HG03342 (cell line): ENCODE data around the gene PAQR4.
"Not testable (repeated sequence)": the region's sequence is repeated elsewhere in the genome, so short reads cannot be mapped to it uniquely, and the experiment has no call there.

Source experiments
- ATAC-seq: cut with Tn5 transposase; IDR thresholded peaks from one replicate; pipeline ENCODE4 v1.9.1; 2021; ENCODE audit warnings: mild to moderate bottlenecking, moderate library complexity; ENCODE audit not compliant: unreplicated experiment

Gene PAQR4

DNA sequence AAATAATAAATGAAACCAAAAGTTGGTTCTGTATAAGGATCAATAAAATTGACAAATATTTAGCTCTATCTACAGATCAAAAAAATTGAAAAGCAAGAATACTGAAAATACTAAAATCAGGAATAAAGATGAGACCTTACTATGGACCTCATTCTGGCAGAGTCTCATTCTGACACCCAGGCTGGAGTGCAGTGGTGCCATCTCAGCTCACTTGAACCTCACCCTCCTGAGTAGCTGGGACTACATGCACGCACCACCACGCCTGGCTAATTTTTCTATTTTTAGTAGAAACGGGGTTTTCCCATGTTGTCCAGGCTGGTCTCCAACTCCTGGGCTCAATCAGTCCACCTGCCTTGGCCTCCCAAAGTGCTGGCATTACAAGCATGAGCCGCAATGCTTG, 27.1 kb upstream of the PAQR4 start:
- ATAC-seq: no peak

DNA sequence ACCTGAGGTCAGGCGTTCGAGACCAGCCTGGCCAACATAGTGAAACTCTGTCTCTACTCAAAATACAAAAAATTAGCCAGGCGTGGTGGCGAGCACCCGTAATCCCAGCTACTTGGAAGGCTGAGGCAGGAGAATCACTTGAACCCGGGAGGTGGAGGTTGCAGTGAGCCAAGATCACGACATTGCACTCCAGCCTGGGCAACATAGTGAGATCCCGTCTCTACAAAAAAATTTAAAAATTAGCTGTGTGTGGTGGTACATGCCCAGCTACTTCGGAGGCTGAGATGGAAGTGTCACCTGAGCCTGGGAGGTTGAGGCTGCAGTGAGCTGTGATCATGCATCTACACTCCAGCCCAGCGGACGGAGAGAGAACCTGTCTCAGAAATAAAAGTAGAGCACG, 25.4 kb upstream of the PAQR4 start:
- not testable (repeated sequence) for ATAC-seq

DNA sequence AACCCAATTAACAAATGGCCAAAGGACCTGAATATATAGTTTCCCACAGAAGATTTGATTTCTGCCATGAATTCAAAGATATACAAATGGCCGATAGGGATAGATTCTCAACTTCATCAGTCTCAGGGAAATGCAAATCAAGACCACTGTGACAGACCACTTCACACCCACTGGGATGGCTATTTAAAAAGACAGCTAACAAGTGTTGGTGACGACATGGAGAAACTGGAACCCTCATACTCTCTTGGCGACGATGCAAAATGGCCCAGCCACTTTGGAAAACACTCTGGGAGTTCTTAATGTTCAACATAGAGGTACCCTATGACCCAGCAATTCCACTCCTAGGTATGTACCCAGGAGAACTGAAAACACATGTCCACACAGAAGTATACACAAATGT, 22.5 kb upstream of the PAQR4 start:
- no peak for ATAC-seq

DNA sequence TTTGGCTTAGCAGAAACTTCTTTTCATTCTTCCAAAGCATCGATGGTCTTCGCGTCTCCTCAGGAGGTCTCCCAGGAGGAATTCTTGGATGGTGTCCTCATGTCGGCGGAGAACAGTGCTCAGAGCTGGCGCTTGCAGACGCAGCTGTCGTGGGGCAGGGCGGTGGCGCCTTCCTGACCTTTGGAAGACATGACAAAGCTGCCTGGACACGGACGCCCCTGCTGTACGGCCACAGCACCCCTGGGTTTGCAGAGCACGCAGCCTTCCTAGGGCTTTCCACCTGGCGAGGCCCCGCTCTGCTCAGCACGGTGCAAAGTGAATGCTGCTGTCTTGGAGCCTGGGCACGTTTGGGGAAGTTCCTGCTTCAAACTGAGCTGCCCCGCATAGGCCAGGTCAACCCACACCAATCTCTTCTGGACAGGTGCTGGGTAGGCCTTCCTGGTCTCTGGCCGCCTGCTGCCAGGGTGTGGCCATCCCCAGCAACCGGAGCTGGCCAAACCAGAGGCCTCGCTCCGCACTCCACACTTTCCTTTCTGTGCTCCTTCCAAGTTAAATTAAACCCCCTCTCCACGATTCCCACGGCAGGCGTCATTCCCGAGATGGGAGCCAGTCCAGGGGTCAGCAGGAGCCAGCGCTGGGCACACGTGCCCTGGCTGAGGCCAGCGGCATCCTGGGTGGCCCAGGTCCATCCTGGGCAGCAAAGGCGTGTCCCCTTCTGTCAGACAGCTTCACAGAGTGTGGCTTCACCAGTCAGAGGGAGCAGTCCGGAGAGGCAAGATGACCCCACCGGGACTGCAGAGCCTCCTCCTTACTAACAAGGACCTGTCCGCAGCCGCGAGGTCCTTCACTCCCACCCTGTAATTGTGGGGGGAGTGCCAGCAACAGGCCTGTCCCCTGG, 20.1 kb upstream of the PAQR4 start:
- no peak for ATAC-seq

DNA sequence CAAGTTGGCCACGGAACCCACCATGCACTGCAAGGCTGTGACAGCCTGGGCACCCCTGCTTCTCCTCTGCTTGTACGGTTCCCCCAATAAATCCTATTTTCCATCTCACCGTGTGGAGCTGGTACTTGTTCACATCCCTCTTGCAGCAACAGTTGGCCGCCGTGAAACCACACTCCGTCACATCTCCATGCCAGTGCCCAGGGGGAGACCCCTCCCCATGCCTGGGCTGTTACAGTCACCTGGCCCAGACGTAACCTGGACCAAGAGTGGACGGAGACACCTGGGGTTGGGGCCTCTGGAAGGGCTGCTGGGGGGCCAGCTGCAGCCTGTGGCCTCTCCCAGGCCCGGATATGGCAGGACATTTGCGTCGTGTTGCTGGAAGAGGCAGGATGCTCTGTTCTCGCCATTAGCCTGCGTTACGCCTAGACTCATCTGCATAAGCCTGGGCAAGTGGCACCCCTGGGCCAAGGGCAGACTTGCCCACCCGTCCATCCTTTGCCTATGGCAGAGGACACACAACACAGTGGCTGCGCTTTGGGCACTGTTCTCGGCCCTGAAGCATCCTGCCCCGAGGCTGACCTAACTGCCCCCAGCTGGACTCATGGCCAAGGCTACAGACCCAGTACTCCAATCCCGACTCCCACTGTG, 19.3 kb upstream of the PAQR4 start:
- ATAC-seq: no peak

DNA sequence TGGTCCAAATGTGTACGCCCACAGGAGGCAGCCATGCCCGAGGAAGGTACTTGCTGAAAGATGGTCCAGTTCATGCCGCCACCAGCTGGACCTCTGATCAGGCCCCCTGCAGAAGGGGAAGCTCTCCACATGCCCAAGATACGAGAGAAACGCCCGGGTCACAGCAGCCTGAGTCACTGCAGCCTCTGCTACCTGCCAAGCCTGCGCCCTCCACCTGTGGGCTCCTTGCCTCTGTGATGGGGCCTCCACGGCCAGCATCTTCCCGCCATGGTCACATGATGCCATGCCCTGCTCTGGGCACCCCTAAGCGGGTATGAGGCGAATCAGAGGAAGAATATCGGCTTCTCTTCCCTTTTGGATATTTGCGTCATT, 18.8 kb upstream of the PAQR4 start:
- no peak for ATAC-seq

DNA sequence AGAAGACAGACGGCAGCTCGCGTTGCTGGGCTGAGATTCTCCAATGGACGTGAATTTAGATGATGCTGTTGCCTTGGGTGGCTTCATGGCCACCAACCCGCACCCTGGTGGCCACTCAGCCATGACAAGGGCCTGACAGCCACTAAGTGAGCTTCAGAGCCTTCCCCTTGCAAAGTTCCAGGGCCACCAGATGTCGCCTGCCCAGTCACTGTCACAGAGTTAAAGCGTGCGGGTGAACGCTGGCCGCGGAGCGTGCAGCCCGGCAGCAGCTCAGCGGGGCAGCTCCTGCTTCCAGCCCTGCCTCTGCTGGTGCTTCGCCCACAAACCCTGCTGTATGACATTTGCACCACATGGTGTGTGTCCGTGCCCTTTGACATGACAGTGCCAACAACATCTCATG, 18.4 kb upstream of the PAQR4 start:
- no peak for ATAC-seq

DNA sequence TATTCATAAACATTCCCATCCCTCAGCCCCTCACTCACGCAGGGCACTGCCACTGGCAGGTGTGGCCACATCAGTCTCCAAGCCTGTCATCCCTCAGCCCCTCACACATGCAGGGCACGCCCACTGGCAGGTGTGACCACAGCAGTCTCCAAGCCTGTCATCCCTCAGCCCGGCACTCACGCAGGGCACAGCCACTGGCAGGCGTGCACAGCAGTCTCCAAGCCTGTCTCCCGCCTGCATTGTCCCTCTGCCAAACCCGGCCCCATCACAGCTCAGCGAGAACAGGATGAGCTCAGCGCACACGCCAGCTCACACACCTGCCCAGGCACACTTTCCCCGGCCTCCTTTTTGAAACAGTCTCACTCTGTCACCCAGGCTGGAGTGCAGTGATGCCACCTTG, 16.5 kb upstream of the PAQR4 start:
- no peak for ATAC-seq

DNA sequence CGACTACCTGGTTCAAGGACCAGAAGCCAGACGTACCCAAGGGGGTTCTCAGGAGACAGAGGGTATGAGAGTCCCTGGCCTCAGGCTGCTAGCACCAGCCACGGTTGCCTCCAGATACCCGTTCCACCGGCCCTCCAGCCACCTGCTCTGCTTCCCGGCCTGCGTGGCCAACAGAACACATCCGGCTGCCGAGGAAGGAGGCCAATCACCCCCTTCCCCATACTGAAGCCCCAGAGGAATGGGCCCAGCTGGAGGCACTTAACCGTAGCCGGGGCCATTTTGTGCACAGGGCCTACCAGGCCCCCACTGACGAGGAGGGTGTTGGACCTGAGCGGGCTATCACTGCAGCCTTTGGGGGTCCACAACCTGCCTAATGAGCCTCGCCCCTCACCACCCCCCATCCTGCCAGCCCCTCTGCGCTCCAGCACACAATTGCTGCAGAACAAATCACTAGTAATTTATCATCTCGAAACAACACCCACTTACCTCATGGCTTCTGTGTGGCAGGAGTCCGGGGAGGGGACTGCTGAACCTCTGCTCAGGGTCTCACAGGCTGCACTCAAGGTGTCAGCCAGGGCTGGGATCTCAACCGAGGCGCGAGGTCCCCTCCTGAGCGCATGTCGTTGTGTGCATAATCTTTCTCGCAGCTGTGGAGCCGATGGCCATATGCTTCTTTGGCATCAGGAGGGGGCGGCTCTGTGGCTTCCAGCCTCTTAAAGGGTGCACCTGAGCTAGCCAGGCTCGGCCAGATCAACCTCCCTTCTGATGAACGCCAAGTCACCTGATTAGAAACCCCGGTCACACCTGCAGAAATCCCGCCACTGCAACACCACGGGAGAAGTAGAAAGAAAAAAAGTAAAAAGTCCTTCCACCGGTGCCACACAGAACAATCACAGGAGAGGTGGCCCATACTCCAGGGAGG, 15.2 kb upstream of the PAQR4 start:
- no peak for ATAC-seq

DNA sequence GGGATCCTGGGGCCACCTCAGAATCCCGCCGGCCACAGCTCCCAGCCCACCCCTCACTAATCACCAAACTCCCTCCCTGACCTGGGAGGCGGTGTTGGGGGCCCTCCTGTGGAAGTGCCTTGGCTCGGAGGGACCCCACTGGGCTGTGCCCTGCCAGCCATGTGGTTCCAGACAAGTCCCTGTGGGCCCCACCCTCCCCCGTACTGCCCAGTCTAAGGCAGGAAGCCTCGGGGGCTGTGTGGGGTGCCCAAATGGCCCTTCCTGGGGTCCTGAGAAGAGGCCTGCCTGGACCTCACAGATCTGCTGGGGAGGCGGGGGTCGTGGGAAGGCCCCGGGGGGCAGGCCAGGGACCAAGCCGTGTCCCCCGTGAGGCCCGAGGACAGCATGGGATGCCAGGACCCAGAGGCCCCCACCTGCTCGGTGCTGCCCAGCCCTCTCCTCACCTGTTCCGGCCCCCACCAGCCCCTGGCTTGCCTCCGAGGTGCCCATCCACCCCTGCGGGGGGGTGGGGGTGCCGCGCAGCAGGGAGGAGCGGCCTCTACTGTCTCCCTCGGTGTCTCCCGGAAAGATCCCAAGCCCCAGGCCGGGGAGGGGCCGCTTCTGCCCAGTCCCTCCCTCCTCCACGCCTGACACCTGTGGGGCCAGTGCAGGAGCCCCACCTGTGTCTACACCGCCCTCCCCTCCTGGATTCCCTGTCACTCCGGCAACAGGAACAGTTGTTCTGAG, 14.3 kb upstream of the PAQR4 start:
- ATAC-seq: no peak

DNA sequence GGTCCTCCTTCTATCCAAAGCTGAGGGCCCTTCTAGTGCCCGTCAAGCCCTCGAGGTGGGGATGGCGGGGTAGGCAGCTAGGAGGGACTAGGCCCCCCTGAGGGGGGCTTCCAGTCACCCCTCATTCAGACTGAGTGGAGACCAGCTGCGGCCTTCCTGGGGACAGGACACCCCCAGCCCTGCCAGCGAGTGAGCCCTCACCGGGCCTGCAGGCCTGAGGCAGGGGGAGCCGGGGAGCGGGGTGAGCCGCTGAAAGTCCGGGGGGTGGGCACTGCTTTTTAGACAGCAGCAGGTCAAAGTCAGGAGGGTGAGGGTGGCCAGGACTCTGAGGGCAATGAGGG, 13.7 kb upstream of the PAQR4 start:
- ATAC-seq: no peak

DNA sequence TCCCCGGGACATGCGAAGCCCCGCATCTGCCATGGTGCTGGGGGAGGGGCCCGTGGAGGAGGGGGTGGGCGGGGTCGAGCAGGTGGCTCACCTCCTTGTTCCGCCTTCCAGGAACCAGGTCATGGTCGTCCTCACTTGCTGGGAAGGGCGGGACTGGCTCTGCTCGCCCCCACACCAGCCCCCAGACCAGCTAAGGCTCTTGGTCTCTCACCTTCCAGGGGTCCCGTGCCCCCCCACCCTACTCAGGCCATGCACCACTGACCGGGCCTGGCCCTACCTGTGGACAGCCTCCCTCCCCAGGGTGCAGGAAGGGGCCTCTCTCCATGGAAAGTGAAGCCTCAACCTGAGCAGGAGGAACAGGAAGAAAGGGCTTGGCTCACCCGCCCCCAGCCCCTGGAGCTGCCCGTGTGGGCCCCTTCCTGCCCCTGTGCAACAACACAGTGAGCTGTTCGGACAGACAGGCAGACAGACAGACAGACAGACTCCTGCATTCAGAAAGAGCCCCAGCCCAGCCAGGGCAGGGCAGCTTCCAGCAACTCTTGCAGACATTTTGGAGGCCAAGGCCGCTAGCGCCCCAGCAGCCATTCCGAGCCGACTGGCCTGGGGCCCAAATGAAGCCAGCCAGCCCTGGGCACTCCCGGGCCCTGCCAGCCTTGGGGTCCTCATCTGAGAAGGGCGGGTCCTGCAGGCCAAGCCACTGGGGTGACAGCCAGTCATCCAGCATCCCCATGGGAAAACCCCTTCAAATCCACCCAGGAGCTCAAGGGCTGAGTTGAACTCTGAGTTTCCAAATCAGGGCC, 13.2 kb upstream of the PAQR4 start:
- no peak for ATAC-seq

DNA sequence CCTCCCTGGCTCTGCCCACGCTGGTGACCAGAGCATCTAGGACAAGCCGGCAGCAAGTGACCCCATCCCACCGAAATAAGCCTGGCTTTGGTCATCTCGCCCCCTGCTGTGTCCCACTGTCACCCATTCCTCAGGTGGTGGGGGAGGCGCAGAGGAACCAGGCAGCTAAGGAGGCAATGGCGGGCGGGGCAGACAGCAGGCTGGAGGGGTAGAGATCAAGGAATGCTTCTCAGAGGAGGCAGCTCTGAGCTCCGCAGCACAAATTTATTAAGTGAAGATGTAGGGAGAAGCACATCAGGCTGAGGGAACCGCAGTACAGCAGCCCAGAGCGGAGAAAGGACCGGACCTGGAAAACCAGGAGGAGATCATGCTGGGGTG, 12.6 kb upstream of the PAQR4 start:
- no peak for ATAC-seq

DNA sequence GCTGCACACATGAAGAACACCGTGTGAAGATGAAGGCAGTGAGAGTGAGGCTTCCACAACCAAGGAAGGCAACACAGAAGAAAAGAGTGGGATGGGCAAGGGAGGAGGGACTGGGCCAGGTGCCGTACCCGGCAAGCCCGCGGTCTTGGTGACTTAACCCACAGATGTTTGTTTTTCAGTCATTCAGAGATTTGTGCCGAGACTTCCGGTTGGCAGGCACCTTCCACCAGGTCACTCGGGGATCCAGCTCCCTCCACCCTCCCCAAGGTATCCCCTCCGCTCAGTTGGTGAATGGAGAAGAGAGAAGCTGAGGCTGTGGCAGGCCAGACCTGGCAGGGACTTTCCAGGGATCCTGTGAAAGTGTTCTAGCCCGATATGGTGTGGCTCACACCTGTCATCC, 9.9 kb upstream of the PAQR4 start:
- ATAC-seq: no peak

DNA sequence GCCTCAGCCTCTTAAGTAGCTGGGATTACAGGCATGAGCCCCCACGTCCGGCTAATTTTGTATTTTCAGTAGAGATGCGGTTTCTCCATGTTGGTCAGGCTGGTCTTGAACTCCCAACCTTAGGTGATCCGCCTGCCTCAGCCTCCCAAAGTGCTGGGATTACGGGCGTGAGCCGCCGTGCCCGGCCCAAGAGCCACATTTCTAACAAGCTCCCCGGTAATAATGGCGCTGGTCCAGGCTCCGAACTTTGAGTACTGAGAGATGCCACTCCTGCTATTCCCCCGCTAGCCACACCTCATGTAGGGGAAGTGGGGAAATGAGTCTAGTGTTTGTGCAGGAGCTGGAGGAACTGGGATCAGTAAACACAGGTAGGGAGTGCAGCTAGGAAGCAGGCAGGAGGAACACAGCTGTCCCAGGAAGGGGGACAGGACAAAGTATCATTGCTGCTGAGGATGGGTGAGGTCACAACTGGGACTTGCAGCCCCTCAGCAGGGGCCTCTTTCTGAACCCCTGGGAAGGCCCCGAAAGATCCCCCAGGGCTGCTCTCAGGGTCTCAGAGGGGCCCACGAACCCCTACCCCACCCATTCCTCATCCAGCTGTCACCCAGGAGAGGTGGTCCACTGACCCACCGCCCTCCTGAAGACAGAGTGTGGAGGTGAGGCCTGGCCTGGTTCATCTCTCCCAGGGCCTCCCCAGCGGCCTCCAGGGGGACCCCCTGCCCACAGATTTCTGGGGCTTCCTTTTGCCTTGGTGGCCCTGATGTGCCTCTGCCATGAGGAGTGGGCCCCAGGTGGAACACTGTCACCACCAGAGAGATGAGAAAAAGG, 8.8 kb upstream of the PAQR4 start:
- no peak for ATAC-seq

DNA sequence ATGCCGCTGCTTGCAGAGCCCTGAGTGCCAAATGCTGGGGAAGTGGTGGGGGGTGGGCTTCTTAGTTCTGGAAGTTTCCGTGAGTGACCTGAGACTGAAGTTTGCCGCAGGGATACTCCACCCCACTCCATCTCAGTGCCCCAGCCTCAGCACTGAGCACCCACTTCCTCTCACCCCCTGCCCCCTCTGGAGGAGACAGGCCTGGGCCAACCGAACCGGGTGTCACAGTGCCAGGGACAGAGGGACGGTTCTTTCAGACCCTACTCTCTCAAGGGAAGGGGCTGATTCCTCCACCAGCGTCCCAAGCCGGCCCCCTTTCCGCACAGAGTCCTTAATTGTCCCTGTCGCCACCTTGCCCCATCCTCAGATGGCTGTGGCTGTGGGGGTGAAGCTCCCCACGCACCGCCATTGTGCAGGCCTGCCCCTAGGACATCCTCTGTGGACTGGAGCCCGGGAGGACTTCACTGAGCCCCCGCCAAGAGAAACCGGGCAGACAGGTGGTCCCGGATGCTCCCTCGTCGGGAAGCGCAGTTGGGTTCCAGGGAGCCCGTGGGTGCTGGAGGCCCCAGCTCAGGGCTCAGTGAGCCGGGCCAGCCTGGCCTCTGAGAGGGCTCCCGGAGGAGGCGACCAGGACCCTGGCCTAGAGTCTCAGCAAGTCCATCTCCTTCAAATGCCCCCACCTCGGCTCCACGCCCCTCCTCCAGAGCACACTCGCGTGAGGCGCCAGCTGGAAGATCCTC, 6.6 kb upstream of the PAQR4 start:
- ATAC-seq: no peak

DNA sequence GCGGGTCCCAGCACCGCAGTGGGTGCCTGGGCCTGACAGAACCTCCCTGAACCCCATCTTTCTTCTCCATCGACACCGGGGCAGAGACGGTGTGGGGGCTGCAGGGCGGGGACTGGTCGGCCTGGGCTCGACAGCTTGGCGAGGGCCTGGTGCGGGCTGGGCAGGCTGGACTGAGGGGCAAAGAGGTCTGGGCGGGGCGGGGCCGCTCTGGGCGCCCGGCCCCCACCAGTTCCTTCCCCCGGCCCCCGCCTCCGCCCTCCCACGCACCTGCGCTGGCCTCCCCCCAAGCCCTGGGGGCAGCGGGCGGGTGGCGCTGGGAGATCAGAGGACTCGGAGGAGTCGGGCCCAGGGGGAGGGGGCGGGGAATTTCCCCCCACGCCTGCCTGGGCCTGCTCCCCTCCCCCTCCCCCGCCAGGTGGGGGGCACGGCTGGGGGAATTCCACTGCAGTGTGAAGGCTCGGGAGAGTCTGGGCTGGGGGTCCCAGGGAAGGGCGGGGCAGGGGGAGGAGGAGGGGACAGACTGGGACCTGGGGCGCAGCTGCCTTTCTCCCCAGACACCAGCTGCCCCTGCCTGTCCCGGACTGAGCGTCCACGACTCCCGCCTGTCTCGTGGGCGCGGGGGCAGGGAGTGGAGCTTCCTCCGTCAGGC, 6.0 kb upstream of the PAQR4 start:
- ATAC-seq: no peak
